Thyroid gland (tissue), 4 donors: ENCODE data around the gene ELMO1.

Experiments used
- CTCF ChIP-seq, 6 experiments: fragments of 200-600 bp in 3 of 6; fragments of 450-650 bp in 3 of 6; sonication (generic) in 3 of 6; IDR thresholded peaks; one replicate each; pipeline ENCODE4 v1.5.1; 2016 to 2019; ENCODE audit warnings: antibody characterized with exemption in 6 of 6, mild to moderate bottlenecking in 2 of 6, inconsistent platforms in 1 of 6, moderate library complexity in 1 of 6
- POLR2A ChIP-seq, 2 donors: fragments of 450-650 bp; IDR thresholded peaks; one replicate each; pipeline ENCODE4 v1.6.1; 2017; ENCODE audit warnings: antibody characterized with exemption in 2 of 2, mild to moderate bottlenecking in 2 of 2, moderate library complexity in 1 of 2

- TF ChIP-seq CTCF (IDR thresholded peaks at IDR 0.05), result no peak
- TF ChIP-seq POLR2A (IDR thresholded peaks at IDR 0.05), result no peak
Measured at GRCh38 chr7:37424521-37424920, 24.1 kb downstream of the ELMO1 start.
